ENCODE results near the gene POLR2F.

POLR2F gene

DNA sequence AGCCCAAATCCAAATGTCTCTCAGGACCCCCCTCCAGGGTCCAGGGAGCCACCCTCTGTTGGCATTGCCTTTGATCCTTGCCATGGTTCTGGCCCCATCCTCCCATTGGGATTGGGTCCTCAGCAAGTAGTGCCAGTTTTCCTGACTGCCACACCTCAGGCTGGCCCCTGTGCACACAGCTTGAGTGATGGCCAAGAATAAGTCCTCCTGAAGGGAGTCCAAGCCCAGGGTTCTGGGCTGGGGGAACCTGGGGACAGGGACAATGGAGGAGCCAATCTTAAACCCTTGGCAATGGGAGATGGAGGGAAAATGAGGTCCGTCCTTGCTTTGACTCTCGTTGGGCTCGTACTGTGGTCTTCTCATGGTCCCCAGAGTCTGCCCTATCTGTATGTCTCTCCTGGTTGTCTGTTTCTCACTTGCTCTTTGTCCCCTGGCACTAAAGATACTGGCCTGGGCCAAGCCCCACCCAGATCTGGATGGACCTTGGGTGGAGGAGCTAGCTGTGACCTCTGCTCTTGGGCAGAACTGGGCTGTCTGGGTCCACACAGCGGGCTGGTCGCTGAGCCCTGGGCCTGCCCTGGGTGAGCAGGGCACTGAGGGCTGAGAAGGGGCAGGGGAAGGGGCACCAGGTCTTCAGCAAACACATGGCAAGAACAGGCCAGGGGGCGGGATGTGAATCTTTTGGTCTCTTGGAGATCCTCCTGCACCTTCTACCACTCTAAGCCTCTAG lies 27.9 kb downstream of the POLR2F start:
- DNase-seq, result no peak
- H3K4me1 ChIP-seq (ENCODE audit: control insufficient read depth, insufficient read depth, low read length, poor library complexity, severe bottlenecking), result no peaks in the 10 kb centered on the region

DNA sequence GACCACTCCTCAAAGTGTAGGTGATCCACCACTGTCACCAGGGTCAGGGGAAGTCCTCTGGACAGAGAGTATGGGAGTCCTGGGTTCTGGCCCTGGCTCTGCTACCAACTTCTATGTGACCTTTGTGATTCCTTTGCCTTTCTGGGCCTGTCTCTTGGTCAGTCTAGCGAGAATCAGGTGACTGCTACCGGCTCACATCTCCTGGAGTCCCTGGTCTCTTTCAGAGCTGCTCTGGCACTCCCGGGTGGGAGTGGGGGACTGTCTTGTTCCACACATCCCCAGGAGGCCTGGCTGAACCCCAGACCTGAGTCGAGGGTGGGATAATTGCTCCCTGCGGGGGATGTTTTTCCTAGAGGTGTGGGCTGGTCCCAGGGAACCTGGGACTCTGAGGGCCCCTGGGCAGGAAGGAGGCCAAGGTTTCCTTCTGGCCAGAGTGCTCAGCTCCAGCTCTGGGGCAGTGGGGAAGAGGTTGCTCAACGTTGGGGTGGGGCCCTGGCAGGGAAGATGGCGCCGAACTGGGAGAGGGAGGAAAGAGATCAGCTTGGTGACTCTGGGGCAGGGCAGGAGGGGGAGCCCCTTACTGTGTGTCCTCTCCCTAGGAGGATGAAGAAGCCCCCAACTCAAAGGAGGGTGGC lies 28.8 kb downstream of the POLR2F start:
- H3K27me3 ChIP-seq (replicated peaks; ENCODE audit: control insufficient read depth, insufficient read depth, low read length, poor library complexity, severe bottlenecking), result no peaks in the 10 kb centered on the region
- H3K4me3 ChIP-seq (ENCODE audit: insufficient read depth, low read depth, low read length, poor library complexity, severe bottlenecking), result no peak overlapping the region
- no peak overlapping the region for H3K27ac ChIP-seq (ENCODE audit: insufficient read depth, low read length, poor library complexity, severe bottlenecking)
- H3K4me1 ChIP-seq (ENCODE audit: control insufficient read depth, insufficient read depth, low read length, poor library complexity, severe bottlenecking), result no peaks in the 10 kb centered on the region
- peaks cover 3% of the 10 kb centered on the region for H3K36me3 ChIP-seq (ENCODE audit: control insufficient read depth, insufficient read depth, low read length)
- no peaks in the 10 kb centered on the region for H3K9me3 ChIP-seq (ENCODE audit: control insufficient read depth, low read length)
- no peak for DNase-seq

More for the DNA sequence above, 27.9 kb downstream of the POLR2F start:
- Histone ChIP-seq H3K9me3 (ENCODE audit: control insufficient read depth, low read length) (no peaks in the 10 kb centered on the region), H3K4me3 (ENCODE audit: insufficient read depth, low read depth, low read length, poor library complexity, severe bottlenecking) (no peak overlapping the region), H3K36me3 (ENCODE audit: control insufficient read depth, insufficient read depth, low read length) (no peaks in the 10 kb centered on the region), H3K27me3 (replicated peaks; ENCODE audit: control insufficient read depth, insufficient read depth, low read length, poor library complexity, severe bottlenecking) (no peaks in the 10 kb centered on the region), H3K27ac (ENCODE audit: insufficient read depth, low read length, poor library complexity, severe bottlenecking) (no peak overlapping the region)

DNA sequence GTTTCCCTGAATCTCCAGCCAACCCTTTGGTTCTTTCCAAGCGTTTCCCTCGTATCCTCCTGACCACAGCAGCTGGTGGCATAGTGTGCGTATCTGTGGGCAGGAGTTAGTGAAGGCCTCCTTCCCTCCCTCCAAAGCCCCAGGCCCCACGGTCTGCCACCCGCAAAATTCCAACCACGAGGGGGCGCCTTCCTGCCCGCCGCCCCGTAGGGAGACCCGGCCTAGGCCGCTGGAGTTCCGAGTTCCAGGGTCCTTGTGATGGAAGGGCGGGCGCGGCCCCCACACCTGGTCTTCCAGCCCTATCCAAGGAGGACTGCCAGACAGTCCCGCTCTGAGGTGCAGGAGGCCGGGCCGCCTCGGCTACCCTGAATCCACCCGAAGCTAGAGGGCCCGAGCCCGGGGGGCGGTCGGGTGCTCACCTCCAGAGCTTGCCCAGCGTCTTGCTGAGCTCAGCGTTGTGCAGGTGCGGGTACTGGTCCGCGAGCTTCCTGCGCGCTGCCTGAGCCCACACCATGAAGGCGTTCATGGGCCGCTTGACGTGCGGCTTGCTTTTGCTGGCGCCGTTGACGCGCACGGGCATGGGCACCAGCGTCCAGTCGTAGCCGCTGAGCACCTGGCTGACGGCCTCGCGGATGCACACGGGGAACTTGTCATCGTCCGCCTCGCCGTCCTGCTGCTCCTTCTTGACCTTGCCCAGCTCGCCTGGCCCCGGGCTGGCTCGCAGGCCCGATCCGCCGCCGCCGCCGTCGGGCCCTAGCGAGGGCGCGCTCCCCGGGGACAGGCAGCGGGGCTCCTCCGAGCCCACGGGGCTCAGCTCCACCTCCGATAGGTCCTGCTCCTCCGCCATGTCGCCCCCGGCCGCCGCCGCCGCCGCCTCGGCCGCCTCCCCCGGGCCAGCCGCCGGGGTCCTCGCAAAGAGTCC lies 29.7 kb downstream of the POLR2F start:
- DNase-seq, result no peak
- H3K4me3 ChIP-seq (ENCODE audit: insufficient read depth, low read depth, low read length, poor library complexity, severe bottlenecking), result no peak overlapping the region
- H3K4me1 ChIP-seq (ENCODE audit: control insufficient read depth, insufficient read depth, low read length, poor library complexity, severe bottlenecking), result no peaks in the 10 kb centered on the region
- no peaks in the 10 kb centered on the region for H3K9me3 ChIP-seq (ENCODE audit: control insufficient read depth, low read length)
- H3K27me3 ChIP-seq (replicated peaks; ENCODE audit: control insufficient read depth, insufficient read depth, low read length, poor library complexity, severe bottlenecking), result no peaks in the 10 kb centered on the region
- peaks cover 3% of the 10 kb centered on the region for H3K36me3 ChIP-seq (ENCODE audit: control insufficient read depth, insufficient read depth, low read length)
- H3K27ac ChIP-seq (ENCODE audit: insufficient read depth, low read length, poor library complexity, severe bottlenecking), result no peak overlapping the region

DNA sequence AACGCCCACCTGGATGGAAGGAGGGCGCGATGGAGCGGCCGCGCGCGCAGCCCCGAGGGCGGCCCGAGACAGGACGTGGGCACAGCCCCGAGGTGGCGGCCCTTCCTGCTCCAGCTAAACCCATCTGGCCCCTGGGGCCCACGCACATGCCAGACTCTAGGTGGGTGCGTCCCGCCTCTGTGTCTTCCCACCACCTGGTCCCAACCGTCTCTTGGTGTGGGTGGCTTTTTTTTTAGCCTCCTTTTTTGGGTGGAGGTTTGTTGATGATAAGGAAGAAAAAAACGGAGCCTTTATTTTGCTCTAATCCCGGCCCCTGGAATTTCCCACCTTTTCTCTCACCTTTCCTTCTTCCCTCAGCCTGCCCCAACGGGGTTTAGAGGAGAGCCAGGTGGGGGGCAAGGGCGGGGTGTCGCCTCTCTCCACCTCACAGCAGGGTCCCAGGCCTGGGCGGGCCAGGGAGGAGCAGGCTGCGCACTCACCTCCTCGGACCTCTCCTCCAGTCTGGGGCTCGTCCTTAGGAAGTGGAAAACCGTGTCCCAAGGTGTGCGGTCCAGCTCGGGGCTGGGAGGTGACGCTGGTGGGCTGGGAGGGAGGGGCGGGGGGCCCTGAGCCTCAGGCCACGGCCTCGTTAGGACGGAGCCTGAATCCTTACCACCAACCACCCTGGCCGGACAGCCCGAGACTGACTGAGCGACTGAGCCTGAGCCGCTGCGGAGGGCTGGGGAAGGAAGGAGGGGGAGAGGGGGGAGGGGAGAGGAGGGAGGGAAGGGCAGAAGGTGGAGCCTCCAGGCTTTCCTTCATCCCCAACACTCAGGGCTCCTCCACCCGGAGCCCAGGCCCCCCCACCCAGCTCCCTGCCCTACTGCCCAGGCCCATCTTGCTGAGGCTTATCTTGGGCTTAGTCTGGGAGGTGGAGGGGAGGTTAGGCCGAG lies 30.6 kb downstream of the POLR2F start, which contains the start of gene SOX10:
SOX10 (minus strand) TSS at position 696 of the 932 bp plus-strand sequence. CDS start 771 bp downstream, outside the sequence.
- no peak within 1 kb of the TSS for H3K27ac ChIP-seq (ENCODE audit: insufficient read depth, low read length, poor library complexity, severe bottlenecking)
- H3K27me3 ChIP-seq (replicated peaks; ENCODE audit: control insufficient read depth, insufficient read depth, low read length, poor library complexity, severe bottlenecking), result no peaks in the 10 kb centered on the region
- peaks cover 3% of the 10 kb centered on the region for H3K36me3 ChIP-seq (ENCODE audit: control insufficient read depth, insufficient read depth, low read length)
- H3K4me3 ChIP-seq (ENCODE audit: insufficient read depth, low read depth, low read length, poor library complexity, severe bottlenecking), result no peak within 1 kb of the TSS
- no peaks in the 10 kb centered on the region for H3K9me3 ChIP-seq (ENCODE audit: control insufficient read depth, low read length)
- no peaks in the 10 kb centered on the region for H3K4me1 ChIP-seq (ENCODE audit: control insufficient read depth, insufficient read depth, low read length, poor library complexity, severe bottlenecking)
- DNase-seq, result no peak

DNA sequence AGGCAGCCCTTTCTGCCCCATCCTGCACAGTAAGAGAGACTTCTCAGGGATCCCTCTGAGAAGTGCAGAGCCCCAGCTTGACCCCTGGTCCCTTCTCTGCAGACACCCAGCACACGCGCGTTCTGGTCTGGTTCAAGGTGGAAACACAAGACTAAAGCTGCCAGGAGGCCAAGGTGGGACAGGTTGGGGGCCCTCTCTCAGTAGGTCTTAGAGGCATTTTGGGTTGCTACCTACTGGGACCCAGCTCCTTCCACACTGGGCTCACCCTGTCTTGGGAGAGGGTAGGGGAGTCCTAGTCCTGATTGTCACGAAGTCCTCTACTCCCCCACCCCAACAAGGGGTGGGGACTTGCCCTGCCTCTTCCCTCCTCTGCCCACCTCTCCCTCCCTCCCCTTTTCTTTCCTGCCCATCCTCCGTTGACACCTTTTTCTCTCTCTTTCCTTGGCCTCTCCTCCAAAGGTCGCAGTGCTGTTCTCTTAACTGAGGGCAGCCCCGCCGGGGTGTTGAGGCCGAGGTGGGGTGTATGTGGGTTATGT lies 31.6 kb downstream of the POLR2F start:
- peaks cover 3% of the 10 kb centered on the region for H3K36me3 ChIP-seq (ENCODE audit: control insufficient read depth, insufficient read depth, low read length)
- H3K9me3 ChIP-seq (ENCODE audit: control insufficient read depth, low read length), result no peaks in the 10 kb centered on the region
- no peaks in the 10 kb centered on the region for H3K4me1 ChIP-seq (ENCODE audit: control insufficient read depth, insufficient read depth, low read length, poor library complexity, severe bottlenecking)
- H3K27me3 ChIP-seq (replicated peaks; ENCODE audit: control insufficient read depth, insufficient read depth, low read length, poor library complexity, severe bottlenecking), result no peaks in the 10 kb centered on the region
- H3K27ac ChIP-seq (ENCODE audit: insufficient read depth, low read length, poor library complexity, severe bottlenecking), result no peak overlapping the region
- no peak overlapping the region for H3K4me3 ChIP-seq (ENCODE audit: insufficient read depth, low read depth, low read length, poor library complexity, severe bottlenecking)
- DNase-seq, result no peak

DNA sequence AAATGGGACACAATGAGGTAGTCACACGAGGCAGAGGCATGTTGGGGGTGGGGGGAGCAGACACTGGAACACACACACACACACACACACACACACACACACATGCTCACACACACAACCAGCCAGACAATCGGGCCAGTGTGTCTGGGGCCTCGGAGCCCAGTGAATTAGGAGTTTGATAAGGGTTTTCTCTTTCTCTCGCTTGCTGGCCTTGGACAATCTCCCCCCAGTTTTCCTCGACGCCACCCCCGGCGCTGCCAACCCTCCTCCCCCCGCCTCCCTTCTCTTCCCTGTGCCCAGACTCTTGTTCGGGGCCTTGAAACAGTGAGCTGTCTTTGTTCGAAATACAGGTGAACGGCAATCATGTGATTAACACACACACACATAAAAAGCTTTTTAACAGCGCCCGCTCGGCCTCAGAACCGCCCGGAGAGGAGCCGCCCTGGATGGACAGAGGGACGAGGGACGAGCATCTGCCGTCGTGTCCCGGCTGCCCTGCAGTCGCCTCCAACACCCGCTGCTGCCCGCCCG lies 32.3 kb downstream of the POLR2F start:
- H3K36me3 ChIP-seq (ENCODE audit: control insufficient read depth, insufficient read depth, low read length), result peaks cover 3% of the 10 kb centered on the region
- no peak for DNase-seq
- H3K27ac ChIP-seq (ENCODE audit: insufficient read depth, low read length, poor library complexity, severe bottlenecking), result no peak overlapping the region
- no peaks in the 10 kb centered on the region for H3K4me1 ChIP-seq (ENCODE audit: control insufficient read depth, insufficient read depth, low read length, poor library complexity, severe bottlenecking)
- H3K4me3 ChIP-seq (ENCODE audit: insufficient read depth, low read depth, low read length, poor library complexity, severe bottlenecking), result no peak overlapping the region
- no peaks in the 10 kb centered on the region for H3K27me3 ChIP-seq (replicated peaks; ENCODE audit: control insufficient read depth, insufficient read depth, low read length, poor library complexity, severe bottlenecking)
- H3K9me3 ChIP-seq (ENCODE audit: control insufficient read depth, low read length), result no peaks in the 10 kb centered on the region

DNA sequence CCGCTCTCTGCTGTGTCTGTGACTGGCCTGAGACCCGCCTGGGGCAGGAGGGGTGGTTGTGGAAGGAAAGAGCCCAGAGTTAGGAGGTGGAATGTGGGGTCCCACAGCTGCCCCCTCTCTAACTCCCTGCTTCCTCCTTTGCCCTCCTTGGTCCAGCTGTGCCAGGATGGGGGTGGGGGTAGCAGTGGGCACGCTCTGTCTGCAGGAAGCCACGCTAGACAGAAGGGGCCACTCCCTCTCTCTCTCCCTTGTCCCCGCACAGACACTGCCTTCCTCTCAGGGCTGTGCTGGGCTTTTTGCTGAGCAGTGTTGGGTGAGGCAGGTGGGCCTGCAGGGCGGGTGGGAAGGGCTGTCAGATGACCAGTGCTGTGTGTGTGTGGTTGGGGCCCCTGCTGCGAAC lies 32.9 kb downstream of the POLR2F start:
- Histone ChIP-seq H3K9me3 (ENCODE audit: control insufficient read depth, low read length) (no peaks in the 10 kb centered on the region), H3K36me3 (ENCODE audit: control insufficient read depth, insufficient read depth, low read length) (peaks cover 3% of the 10 kb centered on the region)

DNA sequence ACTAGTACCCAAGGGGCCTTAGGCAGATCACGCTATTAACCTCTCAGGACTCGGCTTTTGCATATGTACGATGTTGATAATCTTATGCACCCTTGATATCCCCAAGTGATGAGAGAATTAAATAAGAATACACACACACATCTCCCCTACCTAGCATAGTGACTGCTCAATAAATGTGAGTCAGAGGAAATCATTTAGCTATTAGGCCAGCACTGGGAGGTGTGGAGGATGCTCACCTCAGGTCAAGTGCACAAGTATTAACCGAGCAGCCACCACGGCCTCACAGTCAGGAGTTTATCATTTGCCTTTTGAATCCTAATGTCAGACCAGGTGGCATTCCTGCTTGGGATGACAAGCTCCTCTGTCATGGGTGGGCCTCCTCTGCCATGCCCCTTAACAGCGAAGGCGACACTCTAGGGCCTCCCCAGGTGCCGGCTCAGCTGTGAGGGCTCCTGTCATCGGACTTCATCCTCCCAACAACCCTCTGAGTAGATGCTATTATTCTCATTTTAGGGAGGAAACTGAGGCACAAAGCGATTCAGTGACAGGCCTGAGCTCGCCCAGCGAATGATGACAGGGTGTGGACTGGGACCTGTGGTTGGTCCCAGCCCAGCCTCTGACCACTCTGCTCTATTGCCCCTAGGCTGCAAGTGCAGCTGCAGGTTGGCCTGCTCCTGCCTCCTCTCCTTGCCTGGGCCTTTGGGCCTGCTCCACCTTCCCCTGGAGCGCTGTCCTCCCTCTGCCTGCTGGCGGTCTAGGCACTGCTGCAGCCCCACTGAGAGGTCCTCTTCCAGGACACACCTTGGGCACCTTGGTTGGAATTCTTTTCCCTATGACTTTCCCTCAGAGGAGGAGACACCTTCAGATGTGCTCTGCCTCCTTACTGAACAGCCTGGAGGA lies 35.9 kb downstream of the POLR2F start:
- no peaks in the 10 kb centered on the region for H3K27me3 ChIP-seq (replicated peaks; ENCODE audit: control insufficient read depth, insufficient read depth, low read length, poor library complexity, severe bottlenecking)

More for the DNA sequence above, 32.9 kb downstream of the POLR2F start:
- no peaks in the 10 kb centered on the region for H3K27me3 ChIP-seq (replicated peaks; ENCODE audit: control insufficient read depth, insufficient read depth, low read length, poor library complexity, severe bottlenecking)
- no peak for DNase-seq
- H3K4me1 ChIP-seq (ENCODE audit: control insufficient read depth, insufficient read depth, low read length, poor library complexity, severe bottlenecking), result no peaks in the 10 kb centered on the region
- no peak overlapping the region for H3K27ac ChIP-seq (ENCODE audit: insufficient read depth, low read length, poor library complexity, severe bottlenecking)
- no peak overlapping the region for H3K4me3 ChIP-seq (ENCODE audit: insufficient read depth, low read depth, low read length, poor library complexity, severe bottlenecking)

More for the DNA sequence above, 35.9 kb downstream of the POLR2F start:
- DNase-seq, result no peak
- peaks cover 3% of the 10 kb centered on the region for H3K36me3 ChIP-seq (ENCODE audit: control insufficient read depth, insufficient read depth, low read length)
- no peak overlapping the region for H3K4me3 ChIP-seq (ENCODE audit: insufficient read depth, low read depth, low read length, poor library complexity, severe bottlenecking)
- no peak overlapping the region for H3K27ac ChIP-seq (ENCODE audit: insufficient read depth, low read length, poor library complexity, severe bottlenecking)
- H3K4me1 ChIP-seq (ENCODE audit: control insufficient read depth, insufficient read depth, low read length, poor library complexity, severe bottlenecking), result no peaks in the 10 kb centered on the region
- H3K9me3 ChIP-seq (ENCODE audit: control insufficient read depth, low read length), result no peaks in the 10 kb centered on the region
